HG03460 (cell line): ENCODE results near the gene TMEM229B.
"Not testable (repeated sequence)": the region's sequence is repeated elsewhere in the genome, so short reads cannot be mapped to it uniquely, and the experiment has no call there.

Experiments used
- ATAC-seq: cut with Tn5 transposase; IDR thresholded peaks from one replicate; pipeline ENCODE4 v1.9.1; 2021; ENCODE audit not compliant: unreplicated experiment

TMEM229B gene

DNA sequence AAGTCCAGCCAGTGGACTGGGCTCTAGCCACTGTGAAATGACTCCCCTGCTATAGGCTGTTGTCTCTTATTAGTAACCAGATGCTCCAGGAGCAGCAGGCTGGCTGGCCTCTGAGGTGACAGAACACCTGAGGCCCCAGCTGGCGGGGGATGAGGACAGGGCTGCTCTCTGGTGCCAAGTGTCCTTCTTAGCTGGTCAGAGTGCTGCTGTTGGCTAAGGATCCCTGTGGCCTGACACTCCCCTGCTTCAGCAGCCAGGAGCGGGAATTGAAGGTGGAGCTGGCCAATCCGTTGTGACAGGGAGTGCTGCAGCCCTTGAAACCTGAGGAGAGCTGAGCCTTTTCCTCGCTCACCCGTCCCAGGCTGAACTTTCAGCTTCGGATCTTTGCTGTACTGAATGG, 30.7 kb downstream of the TMEM229B start:
- ATAC-seq, result no peak

DNA sequence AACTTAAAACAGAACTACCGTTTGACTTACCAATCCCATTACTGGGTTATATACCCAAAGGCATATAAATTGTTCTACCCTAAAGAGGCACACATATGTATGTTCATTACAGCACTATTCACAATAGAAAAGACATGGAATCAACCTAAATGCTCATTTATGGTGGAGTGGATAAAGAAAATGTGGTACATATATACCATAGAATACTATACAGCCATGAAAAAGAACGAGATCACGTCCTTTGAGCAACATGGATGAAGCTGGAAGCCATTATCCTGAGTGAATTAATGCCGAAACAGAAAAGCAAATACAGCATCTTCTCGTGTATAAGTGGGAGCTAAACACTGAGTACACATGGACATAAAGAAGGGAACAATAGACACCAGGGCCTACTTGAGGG, 31.8 kb downstream of the TMEM229B start:
- ATAC-seq, result no peak

GRCh38 chr14:67453575-67454300, 34.8 kb downstream of the TMEM229B start:
- ATAC-seq, result no peak

DNA sequence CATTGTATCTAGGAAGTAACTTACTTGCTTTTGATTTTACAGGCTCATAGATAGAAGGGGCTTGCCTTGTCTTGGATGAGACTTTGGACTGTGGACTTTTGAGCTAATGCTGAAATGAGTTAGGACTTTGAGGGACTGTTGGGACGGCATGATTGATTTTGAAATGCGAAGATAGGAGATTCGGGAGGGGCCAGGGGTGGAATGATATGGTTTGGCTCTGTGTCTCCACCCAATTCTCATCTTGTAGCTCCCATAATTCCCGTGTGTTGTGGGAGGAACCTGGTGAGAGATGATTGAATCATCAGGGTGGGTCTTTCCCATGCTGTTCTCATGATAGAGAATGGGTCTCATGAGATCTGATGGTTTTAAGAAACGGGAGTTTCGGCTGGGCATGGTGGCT, 36.9 kb downstream of the TMEM229B start:
- not testable (repeated sequence) for ATAC-seq

DNA sequence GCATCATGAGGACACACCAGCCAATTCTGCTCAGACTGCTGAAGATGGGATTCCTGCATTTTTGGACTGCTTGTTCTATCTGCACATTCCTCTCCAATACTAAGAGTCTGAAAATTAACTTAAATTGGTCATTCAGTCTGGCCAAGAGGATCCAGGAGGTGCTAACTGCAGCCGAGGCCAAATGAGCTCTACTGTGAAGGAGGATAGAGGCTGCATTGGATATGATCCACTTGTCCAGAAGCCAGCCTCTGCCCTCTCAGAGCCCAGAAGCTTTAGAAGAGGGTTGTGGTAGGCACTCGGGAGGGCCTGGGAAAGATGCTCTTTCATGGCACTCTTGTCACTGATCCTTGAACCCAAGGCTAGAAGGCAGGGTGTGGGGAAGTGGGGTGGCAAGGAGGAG, 39.4 kb downstream of the TMEM229B start:
- ATAC-seq, result no peak

- ATAC-seq, result no peak
Observed at GRCh38 chr14:67447033-67447381, 41.5 kb downstream of the TMEM229B start.

- ATAC-seq, result no peak
Observed at GRCh38 chr14:67446371-67447032, 42.0 kb downstream of the TMEM229B start.

DNA sequence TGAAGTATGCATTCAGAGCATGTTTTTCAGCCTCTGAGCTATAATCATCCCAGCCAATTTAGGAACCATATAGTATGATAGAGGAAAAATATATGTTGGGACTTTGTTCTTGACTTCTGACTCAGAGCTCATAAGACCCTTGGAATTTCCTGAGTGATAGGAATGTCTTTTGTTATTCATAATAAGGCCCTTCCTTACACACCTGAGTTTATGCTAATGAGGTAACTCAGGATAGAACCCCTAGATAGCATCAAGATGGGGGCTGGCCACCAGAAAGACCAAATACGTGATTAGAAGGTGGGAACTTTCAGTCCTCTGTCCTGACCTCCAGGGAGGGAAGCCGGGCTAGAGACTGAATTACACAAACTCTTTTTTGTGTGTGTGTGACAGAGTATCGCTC, 44.1 kb downstream of the TMEM229B start:
- no peak for ATAC-seq

DNA sequence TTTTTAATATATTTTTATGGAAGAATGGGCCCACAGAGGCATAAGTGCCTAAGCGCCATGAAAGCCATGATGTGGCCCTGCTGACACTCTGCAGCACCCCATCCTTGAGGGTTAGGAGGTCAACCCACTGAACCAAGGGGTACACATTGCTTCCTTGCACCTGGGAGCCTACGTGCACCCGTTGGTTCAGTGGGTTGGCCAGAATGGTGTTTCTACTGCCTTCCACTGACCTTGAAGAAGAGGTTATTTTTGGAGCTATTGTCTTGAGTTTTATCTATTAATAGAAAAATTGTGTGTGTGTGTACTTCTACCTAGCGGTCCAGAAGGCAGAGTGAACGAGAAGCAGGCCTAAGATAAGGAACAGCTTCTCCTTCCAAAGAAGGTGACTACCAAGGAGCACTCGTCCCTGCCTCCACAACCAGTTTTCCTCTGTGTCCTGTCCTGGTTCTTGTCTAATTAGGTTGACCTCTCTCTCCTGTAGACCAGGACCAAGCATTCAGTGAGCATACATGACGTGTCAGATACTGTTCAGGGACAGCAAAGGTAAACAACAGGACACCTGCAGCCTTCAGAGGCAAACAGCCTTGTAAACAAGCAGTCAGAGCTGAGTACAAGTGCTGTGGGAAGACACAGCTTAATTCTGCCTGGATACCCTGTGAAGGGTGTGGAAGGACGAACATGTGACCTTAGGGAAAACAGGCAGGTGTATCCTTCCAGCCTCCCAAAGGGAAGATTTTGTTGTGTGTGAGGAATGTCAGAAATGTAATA, 46.2 kb downstream of the TMEM229B start:
- no peak for ATAC-seq

GRCh38 chr14:67441672-67442071, 46.8 kb downstream of the TMEM229B start:
- ATAC-seq, result no peak

DNA sequence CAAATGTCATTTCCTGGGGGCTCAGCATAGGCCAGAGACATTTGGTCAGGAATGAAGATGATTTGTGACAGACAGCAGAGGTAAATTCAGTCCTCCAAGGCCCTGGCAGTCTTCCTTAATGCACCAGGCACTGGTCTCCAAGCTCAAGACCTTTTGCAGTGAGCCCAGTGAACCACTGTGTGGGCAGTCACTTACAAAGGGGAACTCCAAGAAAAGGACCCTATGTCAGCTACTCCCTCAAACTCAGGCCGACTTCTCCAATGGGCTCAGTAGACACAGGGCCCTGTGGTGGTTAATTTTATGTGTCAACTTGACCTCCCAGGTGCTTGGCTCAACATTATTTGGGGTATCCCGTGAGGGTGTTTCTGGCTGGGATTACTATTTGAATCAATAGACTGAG, 47.3 kb downstream of the TMEM229B start:
- no peak for ATAC-seq

- ATAC-seq, result no peak
Observed at GRCh38 chr14:67440513-67440912, 48.0 kb downstream of the TMEM229B start.

DNA sequence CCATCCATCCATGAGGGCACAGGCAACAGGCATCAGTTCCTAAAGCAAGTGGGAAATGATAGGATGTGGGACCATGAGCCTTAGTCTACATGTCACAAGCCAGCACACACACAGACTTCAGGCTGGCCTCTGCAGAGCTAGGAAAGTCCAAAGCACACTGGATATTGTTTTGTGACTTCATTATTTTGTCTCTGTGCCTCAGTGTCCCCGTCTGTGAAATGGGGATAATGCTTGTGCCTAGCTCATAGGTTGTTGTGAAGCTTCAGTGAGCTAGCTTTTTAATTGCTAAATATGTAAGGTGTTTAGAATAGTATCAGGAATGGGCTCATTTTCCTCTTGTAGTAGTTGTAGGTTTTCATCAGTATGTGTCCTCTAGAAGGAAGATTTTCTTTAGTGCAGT, 49.6 kb downstream of the TMEM229B start:
- ATAC-seq, result no peak

GRCh38 chr14:67436006-67436866, 52.3 kb downstream of the TMEM229B start:
- no peak for ATAC-seq

DNA sequence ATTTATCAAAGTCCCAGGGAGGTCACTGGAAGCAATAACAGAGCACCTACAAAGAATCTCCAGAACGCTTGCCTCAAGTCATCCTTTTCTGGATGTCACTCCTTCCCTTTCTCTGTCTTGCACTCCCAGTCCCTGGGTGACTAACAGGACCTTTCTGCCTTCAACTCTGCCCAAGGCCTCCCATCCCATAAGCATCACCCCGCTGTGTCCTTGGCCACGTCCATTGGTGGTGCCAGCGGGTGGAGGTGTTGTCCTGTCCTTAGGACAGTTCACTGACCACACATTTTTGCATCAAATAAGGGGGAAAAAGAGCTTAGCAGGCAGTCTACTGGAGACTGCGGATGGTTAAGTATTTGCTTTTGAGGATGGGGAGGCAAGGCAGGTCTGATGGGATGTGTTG, 52.9 kb downstream of the TMEM229B start:
- ATAC-seq, result no peak

DNA sequence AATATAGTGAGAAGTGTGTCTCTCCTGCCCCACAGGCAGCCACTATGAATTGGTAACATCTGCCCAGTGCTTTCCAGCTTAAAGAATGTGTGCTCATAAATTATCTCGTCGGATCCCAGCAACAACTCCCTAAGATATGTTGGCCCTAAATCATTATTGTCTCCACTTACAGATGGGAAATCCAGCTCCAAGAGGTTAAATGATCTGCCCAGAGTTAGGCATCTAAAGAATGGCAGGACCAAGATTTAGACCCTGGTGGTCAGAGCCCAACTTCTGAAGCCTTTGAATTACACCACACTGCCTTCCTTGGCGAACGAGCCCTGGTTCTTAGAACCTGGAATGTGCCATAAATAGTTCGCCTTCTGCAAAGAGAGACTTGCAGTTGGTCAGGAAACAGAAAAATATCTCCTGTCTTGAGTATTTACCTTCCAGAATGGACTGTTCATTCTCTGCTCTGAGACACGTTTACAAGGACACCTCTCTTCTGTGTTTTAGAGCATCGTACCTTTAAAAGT, 56.4 kb downstream of the TMEM229B start:
- no peak for ATAC-seq

GRCh38 chr14:67429510-67430205, 58.9 kb downstream of the TMEM229B start:
- ATAC-seq, result no peak

GRCh38 chr14:67428501-67429031, 60.0 kb downstream of the TMEM229B start:
- no peak for ATAC-seq

DNA sequence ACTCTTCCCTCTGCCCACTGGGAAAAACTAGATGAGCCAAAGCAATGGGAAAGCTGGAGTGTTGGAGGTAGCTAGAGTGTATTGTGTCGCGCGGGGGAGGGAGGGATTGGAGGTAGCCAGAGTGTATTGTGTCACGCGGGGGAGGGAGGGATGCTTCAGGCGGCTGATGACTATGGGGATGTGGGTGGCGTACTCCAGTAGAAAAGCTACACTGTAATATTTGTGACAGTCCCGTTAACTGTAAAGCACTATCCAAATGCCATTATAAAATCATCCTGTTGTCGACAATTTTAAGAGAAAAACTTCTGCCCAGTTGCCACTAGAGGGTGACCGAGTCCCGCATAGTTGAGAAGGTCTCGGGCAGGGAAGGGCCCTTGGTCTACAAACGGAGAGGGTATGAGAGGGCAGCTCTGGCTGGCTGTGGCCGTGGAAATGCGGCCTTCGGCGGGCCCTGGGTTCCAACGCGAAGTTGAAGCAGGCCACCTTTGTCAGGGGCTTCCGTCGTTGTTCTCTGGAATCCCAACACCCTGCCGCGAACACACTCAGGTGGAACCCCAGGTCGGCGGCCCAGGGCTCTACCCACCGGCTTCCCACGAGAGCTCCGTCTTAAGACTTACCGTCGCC, 61.4 kb downstream of the TMEM229B start:
- ATAC-seq, result no peak

DNA sequence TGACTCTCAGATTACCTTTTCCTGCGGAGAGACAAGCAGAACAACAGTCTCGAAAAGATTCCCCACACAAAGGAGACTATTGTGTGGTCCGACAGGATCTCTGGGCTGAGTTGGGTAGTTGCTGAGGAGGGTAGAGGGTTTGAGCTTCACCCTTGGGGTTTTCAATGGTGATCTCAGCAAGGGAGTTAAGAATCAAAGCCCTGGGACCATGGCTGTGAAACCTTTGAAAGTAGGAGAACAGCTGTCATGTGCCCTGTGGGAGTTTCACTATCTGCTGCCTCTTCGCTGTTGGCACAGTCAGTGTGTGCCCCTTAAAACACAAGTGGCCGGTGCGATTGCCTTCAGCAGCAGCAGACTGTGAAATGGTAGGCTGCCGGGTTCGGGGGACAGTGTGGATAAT, 62.4 kb downstream of the TMEM229B start:
- no peak for ATAC-seq
